Head of caudate nucleus (tissue), 42 donors: Measurements from ENCODE around the gene LDHB.
A peak's percentile ranks its signal among the peaks of the same experiment; 100 is the strongest.
"Not testable (repeated sequence)": the region's sequence is repeated elsewhere in the genome, so short reads cannot be mapped to it uniquely, and the experiment has no call there.

Source experiments
- DNase-seq, 42 donors: peaks; one replicate each; pipeline versions ENCODE4 v3.0.0 to v3.0.0-alpha.2; 2020 to 2021; ENCODE audit warnings: mixed read lengths in 7 of 42
- intact Hi-C: fragments of 100-400 bp; cut with DNase I; formaldehyde crosslinking; loops from one replicate; pipeline ENCODE4 v1.15.0; 2022

The LDHB gene

DNA sequence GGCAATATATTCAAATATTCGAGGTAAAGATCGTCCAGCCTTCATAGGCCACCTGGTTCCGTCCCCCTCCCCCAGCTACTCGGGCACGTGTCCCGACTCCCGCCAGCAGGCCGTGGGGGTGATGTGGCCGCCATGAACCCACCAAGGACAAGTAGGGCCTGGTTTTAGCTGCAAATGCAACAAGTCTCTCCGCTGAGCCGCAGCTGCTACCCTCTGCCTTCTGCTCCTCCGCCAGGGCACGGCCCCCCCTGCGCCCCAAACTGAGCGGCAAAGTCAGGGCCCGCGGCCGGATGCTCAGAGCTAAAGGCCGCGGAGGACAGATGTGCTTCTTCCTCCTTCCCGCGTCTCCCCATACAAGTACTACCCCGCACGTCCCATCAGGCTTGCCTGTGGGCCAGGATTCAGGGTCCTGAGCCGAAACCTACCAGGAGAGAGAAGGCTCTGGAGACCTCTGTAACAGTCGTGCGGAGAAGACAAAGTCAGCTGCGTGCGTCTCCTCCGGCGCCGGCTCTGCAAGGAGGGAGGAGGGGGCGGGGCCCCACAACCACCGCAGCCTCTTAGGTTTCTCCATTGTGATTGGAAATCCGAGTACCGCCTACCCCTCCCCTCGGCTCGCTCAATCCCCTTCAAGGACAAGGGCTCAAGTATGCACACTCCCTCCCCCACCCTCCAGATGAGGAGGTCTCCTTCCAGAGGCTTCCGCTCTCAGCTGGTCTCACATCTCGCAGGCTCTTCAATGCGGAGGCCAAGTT lies at the start of gene LDHB:
TSS of gene LDHB (minus strand) at position 517 of the 752 bp plus-strand sequence. CDS start 3,171 bp downstream, outside the sequence.
- DNase-seq = peak; percentile 85 to 98 (median 95)
- intact Hi-C loops = loop anchor here (10.0 kb wide), 1 partner anchor 133 kb away; the partner anchor contains the start of gene SPX

DNA sequence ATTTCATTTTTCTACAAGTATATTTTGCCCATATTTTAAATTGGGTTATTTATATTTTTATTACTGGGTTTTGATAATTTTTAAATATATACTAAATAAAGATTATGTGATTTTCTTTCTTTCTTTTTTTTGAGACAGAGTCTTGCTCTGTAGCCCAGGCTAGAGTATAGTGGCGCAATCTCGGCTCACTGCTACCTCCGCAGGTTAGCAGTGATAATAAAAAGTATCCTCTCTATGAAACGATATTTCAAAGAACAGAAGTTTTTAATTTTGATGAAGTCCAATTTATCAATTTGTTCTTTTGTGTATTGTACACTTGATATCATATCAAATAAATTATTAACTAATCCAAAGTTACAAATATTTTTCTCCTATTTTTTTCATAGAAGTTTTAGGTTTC lies 47.2 kb upstream of the LDHB start:
- no peak for DNase-seq
- intact Hi-C loops = no loop called here

DNA sequence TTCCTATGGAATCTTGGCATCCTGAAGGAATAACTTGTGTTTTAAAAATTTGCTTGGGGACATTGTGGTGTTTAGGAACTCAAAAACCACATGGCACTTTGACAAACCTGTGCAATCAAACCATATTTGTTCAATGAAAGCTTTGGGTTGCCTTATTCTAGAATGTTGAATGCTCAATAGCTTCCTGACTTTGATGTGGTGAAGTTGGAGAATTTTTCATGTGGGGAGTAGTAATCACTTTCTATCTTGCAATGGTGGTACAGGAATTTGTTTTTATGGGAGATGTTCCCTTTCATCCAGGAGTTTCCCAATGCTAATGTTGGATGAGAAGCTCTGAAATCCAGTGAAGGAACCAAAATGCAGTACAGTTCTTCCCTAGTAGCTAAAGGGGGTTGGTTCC lies 42.2 kb upstream of the LDHB start:
- no peak for DNase-seq
- intact Hi-C loops = loop anchor here (10.0 kb wide), 1 partner anchor 285 kb away; no protein-coding TSS in a partner anchor

DNA sequence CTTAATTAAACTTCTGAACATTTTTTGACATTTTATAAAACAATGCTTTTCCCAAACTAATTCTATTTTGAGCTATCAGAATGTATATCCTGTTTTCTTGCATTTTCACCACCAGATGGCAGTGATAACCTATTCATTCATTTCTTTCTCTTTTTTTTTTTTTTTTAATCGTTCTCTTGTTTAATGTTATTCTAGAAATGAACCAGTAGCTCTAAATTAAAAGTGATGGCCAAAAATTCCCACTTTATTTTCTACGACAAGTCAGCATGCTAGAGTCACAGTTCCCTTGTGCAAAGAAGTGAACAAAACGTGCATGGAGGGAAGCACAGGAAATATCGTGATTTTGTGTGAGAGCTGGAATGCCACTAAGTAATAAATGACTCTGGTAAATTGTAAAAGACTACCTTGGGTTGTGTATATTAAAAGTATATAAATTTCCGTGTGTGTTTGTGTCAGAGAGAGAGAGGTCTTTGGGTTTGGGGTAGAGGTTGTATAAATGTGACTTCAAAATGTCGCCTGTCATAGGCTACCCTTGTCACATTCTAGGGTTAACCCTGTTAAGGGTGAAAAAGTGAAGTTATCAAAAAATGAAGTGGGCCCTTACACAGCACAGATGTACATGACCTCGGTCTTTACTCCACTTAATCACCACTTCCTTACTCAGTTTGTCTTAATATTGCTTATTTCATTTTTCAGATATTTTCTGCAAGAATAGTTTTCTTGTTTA lies 40.4 kb upstream of the LDHB start:
- intact Hi-C loops = loop anchor here (10.0 kb wide), 1 partner anchor 287 kb away; no protein-coding TSS in a partner anchor
- no peak for DNase-seq

DNA sequence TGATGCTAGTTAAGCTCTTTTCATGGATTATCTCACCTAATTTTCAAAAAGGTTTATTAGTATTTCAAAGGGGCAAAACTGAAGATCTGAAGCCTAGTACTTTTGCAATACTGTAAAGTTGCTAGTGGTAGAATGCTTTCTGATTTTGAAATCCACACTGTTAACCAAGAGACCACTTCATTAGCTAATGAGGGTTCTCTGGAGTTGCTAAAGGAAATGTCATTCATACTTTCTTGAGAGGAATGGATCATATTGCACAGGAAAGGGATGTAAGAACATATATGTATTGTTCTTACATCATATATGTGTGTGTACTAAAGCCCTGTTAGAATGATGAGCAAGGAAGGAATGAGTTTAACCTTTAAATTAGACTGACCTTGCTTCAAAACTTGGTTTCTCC lies 39.0 kb upstream of the LDHB start:
- intact Hi-C loops = loop anchor here (10.0 kb wide), 1 partner anchor 288 kb away; no protein-coding TSS in a partner anchor
- no peak for DNase-seq

DNA sequence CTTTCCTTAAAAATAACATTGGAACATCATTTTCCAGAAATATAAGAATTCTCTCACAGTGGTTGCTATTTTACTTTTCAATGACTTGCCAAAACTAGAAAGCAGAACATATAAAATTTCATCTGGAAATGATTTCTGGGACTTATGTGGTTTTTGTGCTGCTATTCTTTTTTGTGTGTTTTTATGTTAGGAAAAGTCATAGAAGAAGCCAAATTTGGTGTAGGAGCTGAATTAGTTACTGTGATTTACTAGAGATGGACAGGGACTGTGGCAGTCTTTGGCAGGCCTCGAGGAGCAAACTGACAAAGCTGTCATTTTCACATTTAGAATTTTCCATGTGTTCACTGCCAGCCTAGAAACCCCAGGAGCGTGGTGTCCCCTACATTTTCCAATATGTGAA lies 38.3 kb upstream of the LDHB start:
- no peak for DNase-seq
- intact Hi-C loops = loop anchor here (10.0 kb wide), 1 partner anchor 289 kb away; no protein-coding TSS in a partner anchor

DNA sequence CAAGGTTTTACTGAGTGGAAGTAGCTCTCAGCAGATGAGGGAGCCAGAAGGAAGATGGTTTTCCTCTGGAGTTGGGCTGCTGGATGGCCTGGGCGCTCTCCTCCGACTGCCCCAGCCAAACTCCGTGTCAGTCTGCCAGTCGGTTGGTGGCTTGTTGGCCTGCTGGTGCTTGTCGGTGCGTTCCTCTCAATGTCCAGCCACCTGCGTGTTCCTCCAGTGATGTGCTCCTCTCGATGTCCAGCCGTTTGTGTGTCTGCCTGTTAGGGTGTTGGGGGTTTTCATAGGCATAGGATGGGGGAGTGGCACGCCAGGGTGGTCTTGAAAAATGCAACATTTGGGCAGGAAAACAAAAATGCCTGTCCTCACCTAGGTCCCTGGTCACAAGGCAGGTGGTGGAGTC lies 37.0 kb upstream of the LDHB start:
- intact Hi-C loops = loop anchor here (10.0 kb wide), 1 partner anchor 290 kb away; no protein-coding TSS in a partner anchor
- DNase-seq = no peak

DNA sequence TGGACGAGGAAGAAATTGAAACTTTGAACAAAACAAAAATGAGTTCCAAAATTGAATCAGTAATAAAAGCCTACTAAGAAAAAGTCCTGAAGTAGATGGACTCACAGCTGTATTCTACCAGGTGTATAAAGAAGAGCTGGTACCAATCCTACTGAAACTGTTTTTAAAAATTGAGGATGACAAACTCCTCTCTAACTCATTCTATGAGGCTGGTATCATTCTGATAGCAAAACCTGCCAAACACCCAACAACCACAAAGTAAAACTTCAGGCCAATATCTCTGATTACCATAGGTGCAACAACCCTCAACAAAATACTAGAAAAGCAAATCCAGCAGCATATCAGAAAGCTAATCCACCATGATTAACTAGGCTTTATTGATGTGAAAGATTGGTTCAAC lies 33.9 kb upstream of the LDHB start:
- no peak for DNase-seq
- intact Hi-C loops = loop anchor here (10.0 kb wide), 1 partner anchor 293 kb away; no protein-coding TSS in a partner anchor

DNA sequence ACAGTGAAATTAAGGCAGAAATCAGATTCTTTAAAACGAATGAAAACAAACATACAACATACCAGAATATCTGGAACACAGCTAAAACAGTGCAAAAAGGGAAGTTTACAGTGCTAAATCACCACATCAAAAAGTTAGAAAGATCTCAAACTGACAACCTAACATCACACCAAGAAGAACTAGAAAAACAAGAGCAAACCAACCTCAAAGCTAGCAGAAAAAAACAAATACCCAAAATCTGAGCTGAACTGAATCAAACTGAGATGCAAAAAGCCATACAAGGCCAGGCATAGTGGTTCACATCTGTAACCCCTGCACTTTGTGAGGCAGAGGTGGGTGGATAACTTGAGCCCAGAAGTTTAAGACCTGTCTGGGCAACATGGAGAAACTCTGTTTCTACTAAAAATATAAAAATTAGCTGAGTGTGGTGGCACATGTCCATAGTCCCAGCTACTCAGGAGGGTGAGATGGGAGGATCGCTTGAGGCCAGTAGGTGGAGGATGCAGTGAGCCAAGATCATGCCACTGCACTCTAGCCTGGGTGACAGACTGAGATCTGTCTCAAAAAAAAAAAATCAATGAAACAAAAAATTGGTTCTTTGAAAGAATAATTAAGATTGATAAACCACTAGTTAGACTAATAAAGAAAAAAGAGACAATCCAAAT lies 33.2 kb upstream of the LDHB start:
- intact Hi-C loops = loop anchor here (10.0 kb wide), 1 partner anchor 294 kb away; no protein-coding TSS in a partner anchor
- DNase-seq = no peak

DNA sequence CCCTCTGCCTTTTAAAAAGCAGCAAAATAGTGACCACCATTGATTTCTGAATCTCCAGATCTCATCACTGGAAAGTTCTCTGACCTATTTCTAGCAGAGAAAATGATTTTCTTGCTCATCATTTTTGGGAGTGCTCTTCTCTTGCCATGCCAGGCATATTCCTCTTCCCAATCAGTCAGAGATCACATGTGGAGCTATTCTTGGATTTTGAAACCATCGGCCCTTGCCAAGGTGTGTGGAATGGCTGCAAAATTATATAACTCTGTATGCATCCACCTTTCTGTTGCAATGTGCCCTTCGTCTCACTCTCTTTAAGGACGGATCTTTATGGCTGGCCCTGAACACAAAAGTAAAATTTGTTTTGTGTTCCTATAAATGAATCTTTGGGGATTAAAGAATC lies 25.5 kb upstream of the LDHB start:
- intact Hi-C loops = no loop called here
- no peak for DNase-seq

DNA sequence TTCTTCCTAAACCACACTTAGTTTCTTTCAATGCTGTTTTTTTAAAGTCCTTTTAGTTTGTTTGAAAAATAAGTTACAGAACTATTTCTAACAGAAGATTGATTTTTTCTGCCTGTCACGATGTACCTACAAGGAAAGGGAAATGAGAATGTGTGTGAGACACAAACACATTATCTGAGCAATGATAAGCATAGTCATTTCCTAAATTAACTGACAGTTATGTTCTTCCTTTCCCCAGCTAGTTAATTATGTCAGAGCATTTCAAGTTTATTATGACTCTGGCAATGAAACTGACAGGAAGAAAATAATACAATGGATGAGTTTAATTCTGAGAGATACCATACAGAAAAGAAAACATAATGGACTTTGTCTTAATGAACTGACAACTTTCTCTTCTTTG lies 21.3 kb upstream of the LDHB start:
- no peak for DNase-seq
- intact Hi-C loops = no loop called here

DNA sequence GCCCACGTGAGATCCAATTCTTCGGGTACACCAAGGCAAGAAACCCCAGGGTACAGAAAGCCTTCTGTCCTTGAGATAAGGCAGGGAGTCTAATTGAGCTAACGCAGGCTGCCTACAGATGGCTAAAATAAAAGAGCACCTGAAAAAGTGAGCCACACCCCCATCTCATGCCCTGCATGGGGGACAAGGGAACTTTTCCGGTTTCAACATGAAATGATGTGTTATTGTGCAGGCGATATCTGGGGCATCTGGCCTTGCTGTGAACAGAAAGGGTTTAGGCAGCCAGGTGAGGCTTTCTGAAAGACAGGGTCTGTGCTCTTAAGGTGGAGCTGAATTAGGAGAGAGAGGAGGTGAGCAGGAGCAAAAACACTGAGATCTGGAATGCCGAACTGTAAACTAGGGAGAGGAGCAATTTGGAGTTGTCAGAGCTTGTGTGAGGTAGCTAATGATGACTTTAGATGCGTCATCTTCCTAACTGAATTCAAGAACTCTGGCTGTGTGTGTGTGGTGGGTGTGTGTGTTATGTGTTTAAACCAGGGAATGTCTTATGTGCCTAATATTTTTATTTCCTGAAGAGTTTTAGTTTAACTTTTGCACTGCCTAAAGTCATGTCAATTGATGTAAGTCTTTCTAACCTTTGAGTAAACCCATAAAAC lies 20.1 kb upstream of the LDHB start:
- intact Hi-C loops = no loop called here
- DNase-seq = peak in 1 of 42 donors; percentile 7

DNA sequence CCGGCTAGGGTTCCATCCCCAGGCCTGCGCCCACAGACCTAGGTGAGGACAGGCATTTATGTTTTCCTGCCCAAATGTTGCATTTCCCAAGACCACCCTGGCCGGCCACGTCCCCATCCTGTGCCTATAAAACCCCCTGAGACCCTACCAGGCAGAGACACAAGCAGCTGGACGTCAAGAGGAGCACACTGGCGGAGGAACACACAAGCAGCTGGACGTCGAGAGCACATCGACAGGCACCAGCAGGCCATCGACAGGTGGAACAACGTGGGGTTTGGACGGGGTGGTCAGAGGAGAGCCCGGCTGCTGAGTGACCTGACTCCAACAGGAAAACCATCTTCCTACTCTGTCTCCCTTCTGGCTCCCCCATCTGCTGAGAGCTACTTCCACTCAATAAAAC lies 19.6 kb upstream of the LDHB start:
- DNase-seq = no peak
- intact Hi-C loops = no loop called here

DNA sequence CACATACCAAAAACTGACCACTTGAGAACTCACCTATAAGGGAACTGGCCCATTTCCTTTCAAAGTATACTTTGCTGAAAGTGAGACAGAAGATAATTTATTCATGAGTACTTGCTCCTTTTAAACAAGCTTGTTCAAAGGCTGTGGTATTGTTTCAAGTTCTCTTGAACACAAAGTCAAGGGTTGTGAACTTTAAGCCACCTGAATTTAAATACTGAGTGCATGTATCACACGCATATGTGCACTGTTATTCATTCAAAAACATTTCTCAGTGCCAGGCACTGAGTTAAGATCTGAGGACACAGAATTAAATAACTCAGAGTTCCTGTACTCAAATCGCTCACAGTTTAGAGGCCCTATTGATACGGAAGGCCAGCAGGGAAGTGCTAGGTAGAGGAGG lies 19.1 kb upstream of the LDHB start:
- intact Hi-C loops = no loop called here
- DNase-seq = no peak

DNA sequence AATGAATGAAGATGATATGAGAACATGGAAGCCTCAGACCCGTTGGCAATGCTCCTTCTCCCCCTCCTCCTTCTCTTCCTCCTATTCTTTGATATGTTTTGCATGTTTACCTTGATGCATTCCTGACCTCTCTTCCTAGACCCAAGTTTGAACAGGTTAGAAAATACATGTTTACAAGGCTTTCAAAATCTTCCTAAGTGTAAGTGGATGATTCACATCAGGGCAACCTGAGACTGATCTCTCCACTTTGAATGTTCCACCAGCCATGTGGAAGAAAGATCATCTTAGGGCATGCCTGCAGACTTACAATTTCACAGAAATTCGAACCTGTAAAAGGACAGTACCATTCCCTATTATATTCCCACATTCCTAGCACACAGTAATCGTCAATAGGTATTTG lies 18.0 kb upstream of the LDHB start:
- no peak for DNase-seq
- intact Hi-C loops = no loop called here

DNA sequence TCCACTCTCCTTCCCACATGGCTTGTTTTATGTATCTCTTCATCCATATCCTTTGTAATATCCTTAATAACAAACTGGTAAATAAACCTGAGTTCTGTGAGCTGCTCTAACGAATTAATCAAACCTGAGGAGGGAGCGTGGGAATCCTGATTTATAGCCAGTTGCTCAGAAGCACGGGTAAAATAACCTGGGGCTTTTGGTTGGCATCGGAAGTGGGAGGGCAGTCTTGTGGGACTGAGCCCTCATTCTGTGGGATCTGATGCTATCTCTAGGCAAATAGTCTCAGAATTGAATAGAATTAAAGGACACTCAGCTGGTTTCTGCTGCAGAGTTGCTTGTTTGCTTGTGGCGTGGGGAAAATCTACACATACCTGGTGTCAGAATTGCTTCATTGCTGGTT lies 17.5 kb upstream of the LDHB start:
- intact Hi-C loops = no loop called here
- no peak for DNase-seq

DNA sequence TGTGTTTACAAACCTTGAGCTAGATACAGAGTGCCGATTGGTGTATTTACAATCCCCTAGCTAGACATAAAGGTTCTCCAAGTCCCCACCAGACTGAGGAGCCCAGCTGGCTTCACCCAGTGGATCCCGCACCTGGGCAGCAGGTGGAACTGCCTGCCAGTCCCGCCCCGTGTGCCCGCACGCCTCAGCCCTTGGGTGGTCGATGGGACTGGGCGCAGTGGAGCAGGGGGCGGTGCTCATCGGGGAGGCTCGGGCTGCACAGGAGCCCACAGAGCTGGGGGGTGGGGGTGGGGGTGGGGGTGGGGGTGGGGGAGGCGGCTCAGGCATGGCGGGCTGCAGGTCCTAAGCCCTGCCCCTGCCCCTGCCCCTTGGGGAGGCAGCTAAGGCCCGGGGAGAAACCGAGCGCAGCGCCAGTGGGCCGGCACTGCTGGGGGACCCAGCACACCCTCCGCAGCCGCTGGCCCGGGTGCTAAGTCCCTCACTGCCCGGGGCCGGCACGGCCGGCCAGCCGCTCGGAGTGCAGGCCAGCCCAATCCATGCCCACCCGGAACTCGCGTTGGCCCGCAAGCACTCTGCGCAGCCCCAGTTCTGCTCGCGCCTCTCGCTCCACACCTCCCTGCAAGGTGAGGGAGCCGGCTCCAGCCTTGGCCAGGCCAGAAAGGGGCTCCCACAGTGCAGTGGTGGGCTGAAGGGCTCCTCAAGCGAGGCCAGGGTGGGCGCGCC lies 16.3 kb upstream of the LDHB start:
- DNase-seq, intact Hi-C loops: not testable (repeated sequence)

DNA sequence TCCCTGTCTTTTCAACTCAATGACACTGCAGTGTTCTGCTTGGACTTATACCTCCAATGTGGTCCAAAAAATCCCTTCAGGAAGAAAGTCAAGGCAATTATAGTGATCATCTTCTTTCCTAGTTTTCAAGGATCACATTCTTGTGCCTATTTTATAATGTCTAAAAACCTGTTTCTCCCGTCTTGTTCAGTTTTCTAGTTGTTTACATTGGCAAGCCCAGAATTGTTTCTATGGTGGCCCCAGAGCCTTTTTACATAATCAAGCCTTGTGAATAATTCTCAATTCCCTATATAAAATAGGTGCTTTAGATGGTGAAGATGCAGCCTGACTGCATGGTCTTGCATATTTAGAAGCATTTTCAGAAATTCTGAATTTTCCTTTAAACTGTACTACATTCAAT lies 14.5 kb upstream of the LDHB start:
- intact Hi-C loops = no loop called here
- no peak for DNase-seq

DNA sequence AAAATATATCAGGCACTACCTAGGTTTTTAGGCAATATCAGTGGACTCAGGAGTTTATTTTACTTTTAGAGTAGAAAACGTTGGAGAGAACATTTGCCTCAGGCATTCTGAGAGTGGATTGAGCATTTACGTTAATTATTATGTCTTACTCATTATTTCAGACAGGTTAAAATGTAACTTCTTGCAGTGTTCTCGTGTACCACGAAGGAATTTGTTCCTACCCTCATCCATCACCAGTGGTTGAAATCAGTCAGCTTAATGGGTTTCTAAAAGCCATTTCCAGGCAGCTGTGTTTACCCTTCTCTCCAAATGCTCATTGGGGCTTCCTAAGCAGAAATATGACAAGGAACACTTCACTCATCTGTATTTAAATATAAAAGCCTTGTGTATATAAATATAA lies 9.1 kb upstream of the LDHB start:
- intact Hi-C loops = no loop called here
- no peak for DNase-seq
